SH-SY5Y (cell line): Measurements from ENCODE around the gene CDK14.

Source experiments
- GATA2 ChIP-seq: IDR thresholded peaks from 2 replicates; pipeline ENCODE4 v1.6.1; 2011; ENCODE audit warnings: mild to moderate bottlenecking, low read depth, low read length
- GATA3 ChIP-seq: IDR thresholded peaks from 2 replicates; pipeline ENCODE4 v1.6.1; 2011; ENCODE audit warnings: low read depth, mild to moderate bottlenecking, low read length, moderate library complexity

DNA sequence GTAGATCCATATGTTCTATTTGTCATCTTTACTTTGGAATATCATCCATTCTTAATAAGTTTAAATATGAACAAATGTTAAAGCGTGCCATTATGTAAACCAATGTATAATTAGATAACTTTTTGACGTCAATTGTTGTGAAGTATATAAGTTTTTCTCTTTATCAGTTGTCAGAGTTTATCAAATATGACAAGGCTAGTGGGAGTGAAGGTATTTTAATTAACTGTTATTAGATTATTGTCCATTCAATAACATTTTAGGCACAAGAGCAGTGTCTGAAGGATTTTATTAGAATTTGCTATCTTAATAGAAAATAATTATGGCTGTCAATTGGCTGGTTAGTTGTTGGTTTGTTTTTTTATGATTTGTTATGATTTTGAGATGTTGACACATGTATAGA is 280.6 kb downstream of the CDK14 start:
- no peak for TF ChIP-seq GATA3
- no peak for TF ChIP-seq GATA2
